T-helper 17 cell (primary cell): ENCODE results near the gene MIA3. TPM values are rescaled to one million over a fixed set of nuclear protein-coding genes. Genes with fewer than 3 reads are reported as not detected.
A peak's percentile ranks its signal among the peaks of the same experiment; 100 is the strongest.
"Not testable (repeated sequence)": the region's sequence is repeated elsewhere in the genome, so short reads cannot be mapped to it uniquely, and the experiment has no call there.

Experiments used
- ATAC-seq: fragments of 150-1000 bp; cut with Tn5 transposase; 2 replicates; pipeline ENCODE4 v1.10.0; 2021; ENCODE audit warnings: mild to moderate bottlenecking, moderate library complexity
- DNase-seq, 3 donors: peaks; one replicate each; pipeline versions ENCODE4 v3.0.0 to v3.0.0-alpha.2; 2020 to 2021
- H3K9me3 ChIP-seq: one replicate; pipeline ENCODE4 v1.7.0; 2013; ENCODE audit warnings: low read length, mild to moderate bottlenecking; ENCODE audit not compliant: control insufficient read depth, poor library complexity, severe bottlenecking
- H3K27ac Mint-ChIP-seq: one replicate; pipeline ENCODE4 v1.8.0; 2022; ENCODE audit warnings: mild to moderate bottlenecking, moderate library complexity, mixed read lengths
- H3K27me3 Mint-ChIP-seq: one replicate; pipeline ENCODE4 v1.8.0; 2022; ENCODE audit warnings: mixed read lengths
- H3K36me3 Mint-ChIP-seq: one replicate; pipeline ENCODE4 v1.8.0; 2022; ENCODE audit warnings: low read depth, mixed read lengths
- H3K4me1 Mint-ChIP-seq: one replicate; pipeline ENCODE4 v1.8.0; 2022; ENCODE audit warnings: mild to moderate bottlenecking, mixed read lengths
- H3K4me3 Mint-ChIP-seq: one replicate; pipeline ENCODE4 v1.8.0; 2022; ENCODE audit warnings: mild to moderate bottlenecking, moderate library complexity, mixed read lengths
- total RNA-seq, 4 donors: library from RNA in 2 of 4; stranded (reverse) in 2 of 4; gene quantifications; one replicate each; pipeline ENCODE4 v1.2.3 and lab custom pipeline; 2022 to 2026

MIA3 gene
- total RNA-seq, 2 donors from 2014 or later: 83.2 to 102 TPM

DNA sequence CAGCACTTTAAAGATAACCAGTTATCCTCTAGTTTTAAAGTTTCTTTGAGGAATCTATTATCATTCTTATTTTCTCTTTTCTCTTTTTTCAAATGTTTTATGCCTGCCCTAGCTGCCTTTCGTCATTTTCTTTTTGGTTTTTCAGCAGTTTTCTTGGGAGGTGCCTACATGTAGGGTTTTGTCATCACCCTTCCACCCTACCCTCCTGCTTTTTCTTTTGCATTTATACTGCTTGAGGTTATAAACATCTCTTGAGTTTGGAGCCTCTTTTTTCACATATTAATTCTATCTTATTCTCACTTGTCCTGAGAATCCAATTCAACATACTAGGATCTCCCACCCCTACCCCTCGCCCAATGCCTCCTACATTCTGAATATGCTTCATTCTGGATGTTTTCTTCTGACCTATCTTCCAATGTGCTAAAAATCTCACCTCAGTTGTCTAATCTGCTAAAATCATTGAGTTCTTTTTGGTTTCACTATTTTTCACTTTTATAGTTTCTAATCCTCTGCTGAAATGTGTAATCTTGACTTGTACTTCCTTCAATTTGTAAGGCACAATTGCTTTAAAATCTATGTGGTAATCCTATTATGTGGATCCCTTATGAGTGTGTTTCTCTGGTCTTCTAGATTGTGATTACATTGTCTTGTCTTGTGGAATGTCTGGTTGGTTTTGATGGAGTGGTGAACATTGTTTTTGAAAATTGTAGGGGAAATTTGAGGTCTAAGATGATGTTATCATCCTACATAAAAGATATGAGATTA, 38.7 kb downstream of the MIA3 start:
- peaks cover 47% of the 10 kb centered on the region for H3K4me1 Mint-ChIP-seq
- ATAC-seq: no peak
- H3K27me3 Mint-ChIP-seq: no peaks in the 10 kb centered on the region
- DNase-seq: no peak
- peak overlapping the region; percentile 98 for H3K27ac Mint-ChIP-seq
- no peaks in the 10 kb centered on the region for H3K9me3 ChIP-seq
- H3K36me3 Mint-ChIP-seq: peaks cover 21% of the 10 kb centered on the region
- H3K4me3 Mint-ChIP-seq: peak overlapping the region; percentile 68

- H3K9me3 ChIP-seq: no peaks in the 10 kb centered on the region
- Mint-ChIP-seq H3K4me3 (no peak overlapping the region), H3K27me3 (no peaks in the 10 kb centered on the region), H3K4me1 (peaks cover 39% of the 10 kb centered on the region), H3K36me3 (peaks cover 19% of the 10 kb centered on the region), H3K27ac (peak overlapping the region; percentile 98)
- DNase-seq (no peak), ATAC-seq (no peak)
Observed at GRCh38 chr1:222657899-222658298, 40.0 kb downstream of the MIA3 start.

DNA sequence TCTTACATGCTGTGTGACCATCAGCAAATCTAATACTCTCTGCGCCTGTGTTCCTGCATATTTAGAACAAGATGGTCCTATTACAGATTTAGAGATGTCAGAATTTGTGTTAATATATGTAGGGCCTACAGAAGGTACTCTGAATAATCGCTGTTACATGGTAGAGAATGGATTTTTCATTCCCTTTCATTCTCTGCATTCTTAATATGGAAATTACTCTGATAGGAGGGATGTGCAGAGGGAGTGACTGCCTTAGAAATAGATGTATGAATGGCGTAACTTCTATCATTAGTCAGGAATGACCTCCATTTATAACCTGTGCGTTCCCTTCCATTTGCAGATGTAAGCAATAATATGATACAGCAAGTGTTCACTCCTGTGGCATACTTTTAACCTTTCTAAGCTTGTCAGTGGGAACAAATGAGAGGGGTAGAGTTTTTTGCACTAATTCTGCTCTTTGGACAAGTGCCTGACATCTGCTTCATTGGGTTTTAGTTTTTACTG, 45.6 kb downstream of the MIA3 start:
- DNase-seq: no peak
- ATAC-seq: no peak
- H3K4me3 Mint-ChIP-seq: no peak overlapping the region
- peaks cover 2% of the 10 kb centered on the region for H3K4me1 Mint-ChIP-seq
- H3K27me3 Mint-ChIP-seq: no peaks in the 10 kb centered on the region
- no peaks in the 10 kb centered on the region for H3K9me3 ChIP-seq
- H3K27ac Mint-ChIP-seq: peak overlapping the region; percentile 83
- peaks cover 11% of the 10 kb centered on the region for H3K36me3 Mint-ChIP-seq

DNA sequence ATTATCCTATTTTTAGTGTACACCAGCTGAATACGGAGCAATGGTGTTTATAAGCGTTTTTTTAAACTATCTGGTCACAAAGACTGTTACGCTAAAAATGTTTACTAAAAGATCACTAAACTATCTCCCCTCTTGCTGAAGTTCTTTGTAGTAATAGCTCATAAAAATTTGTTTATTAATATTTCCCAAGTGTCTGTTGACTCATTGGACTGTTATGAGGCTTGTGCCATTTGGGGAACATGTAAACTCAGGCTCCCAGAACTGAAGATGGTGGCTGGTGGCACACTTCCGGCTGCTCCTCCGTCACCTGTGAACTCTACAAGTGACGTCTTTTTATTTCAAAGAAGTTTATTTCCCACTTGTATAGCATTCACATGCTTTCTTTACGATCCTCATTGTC, 48.1 kb downstream of the MIA3 start:
- H3K9me3 ChIP-seq: no peaks in the 10 kb centered on the region
- ATAC-seq: no peak
- Mint-ChIP-seq H3K27ac (peak overlapping the region; percentile 41), H3K36me3 (peaks cover 7% of the 10 kb centered on the region), H3K27me3 (no peaks in the 10 kb centered on the region), H3K4me1 (peaks cover 5% of the 10 kb centered on the region), H3K4me3 (no peak overlapping the region)
- DNase-seq: no peak

DNA sequence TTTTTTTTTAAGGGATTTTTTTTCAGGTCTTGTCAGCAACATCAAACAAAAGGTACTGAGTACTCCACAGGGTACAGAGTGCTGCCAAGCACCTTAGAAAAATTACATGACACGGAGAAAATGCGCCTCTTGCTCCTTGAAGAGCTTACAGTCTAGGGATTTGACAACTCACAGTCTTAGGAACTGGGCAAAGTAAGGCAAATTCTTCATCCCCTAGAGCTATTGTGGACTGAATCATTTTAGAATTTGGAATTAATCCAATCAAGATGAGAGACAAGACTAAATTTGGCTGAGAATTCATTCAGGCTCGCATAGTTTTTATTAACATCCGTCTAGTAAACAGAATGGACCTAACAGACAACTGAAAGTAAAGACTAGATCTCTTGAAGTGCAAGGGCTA, 50.3 kb downstream of the MIA3 start:
- not testable (repeated sequence) for H3K27me3 Mint-ChIP-seq, H3K4me1 Mint-ChIP-seq, H3K9me3 ChIP-seq, DNase-seq, H3K36me3 Mint-ChIP-seq, ATAC-seq, H3K4me3 Mint-ChIP-seq, H3K27ac Mint-ChIP-seq

DNA sequence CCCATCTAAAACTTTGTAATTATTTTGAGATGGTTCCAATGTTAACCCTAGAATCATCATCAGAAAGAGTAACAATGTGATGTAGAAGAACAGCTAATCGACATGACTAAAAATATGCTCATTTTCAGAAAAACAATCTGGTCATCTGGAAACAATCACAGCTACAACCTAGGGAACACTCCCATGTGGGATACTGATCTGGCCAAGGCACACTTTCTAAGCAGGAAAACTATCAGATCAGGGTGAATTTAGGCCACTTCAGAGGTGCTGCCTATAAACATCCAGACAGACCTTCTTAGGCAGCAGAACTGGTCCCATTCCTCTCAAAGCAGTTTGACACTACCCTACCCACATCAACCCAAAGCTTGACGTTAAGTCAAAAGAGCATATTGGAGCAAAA, 51.2 kb downstream of the MIA3 start:
- H3K4me3 Mint-ChIP-seq, ATAC-seq: not testable (repeated sequence)

DNA sequence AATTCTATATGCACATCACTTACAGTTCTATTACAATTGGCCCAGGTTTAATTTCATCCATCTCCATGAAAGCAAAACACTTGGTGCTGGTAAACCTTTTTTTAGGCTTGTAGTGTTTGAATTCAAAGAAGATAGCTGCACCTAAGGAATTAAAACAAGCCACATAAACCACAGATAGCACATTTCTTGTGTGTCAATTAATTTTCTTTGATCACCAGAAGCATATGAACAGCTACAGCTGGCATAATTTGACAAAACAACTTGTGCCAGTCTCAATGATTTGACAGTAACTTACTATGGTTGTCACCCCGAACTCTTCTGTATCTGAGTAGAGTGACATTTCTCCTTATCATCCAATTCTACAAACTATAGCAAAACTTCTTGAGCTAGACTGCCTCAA, 52.2 kb downstream of the MIA3 start:
- H3K4me1 Mint-ChIP-seq: peaks cover 7% of the 10 kb centered on the region
- no peak overlapping the region for H3K4me3 Mint-ChIP-seq
- no peaks in the 10 kb centered on the region for H3K9me3 ChIP-seq
- peaks cover 2% of the 10 kb centered on the region for H3K36me3 Mint-ChIP-seq
- peak overlapping the region; percentile 87 for H3K27ac Mint-ChIP-seq
- no peak for DNase-seq
- no peaks in the 10 kb centered on the region for H3K27me3 Mint-ChIP-seq
- no peak for ATAC-seq

More for the DNA sequence above, 51.2 kb downstream of the MIA3 start:
- H3K36me3 Mint-ChIP-seq, H3K4me1 Mint-ChIP-seq, H3K27me3 Mint-ChIP-seq, H3K9me3 ChIP-seq, DNase-seq, H3K27ac Mint-ChIP-seq: not testable (repeated sequence)

DNA sequence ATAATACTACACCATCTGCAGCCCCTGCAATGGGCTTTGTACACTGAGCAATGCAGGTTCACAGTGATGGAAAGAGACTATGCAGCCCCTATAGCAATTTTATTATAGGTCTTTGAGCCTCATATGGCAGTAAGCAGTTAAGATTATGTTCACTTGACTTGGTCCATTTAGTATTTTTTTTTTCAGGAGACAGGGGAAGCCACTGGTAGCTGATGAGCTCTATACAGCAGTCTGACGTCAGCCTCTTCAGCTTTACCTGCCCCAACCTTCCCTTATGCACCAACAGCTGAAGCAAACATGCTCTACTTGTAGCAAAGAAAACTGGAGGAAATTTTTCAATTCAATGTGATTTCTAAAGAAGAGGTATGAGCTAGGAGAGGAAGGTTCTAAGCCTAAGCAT, 62.2 kb downstream of the MIA3 start:
- Mint-ChIP-seq H3K4me3 (no peak overlapping the region), H3K27ac (peak overlapping the region; percentile 63), H3K27me3 (no peaks in the 10 kb centered on the region), H3K4me1 (peaks cover 6% of the 10 kb centered on the region), H3K36me3 (no peaks in the 10 kb centered on the region)
- ATAC-seq (no peak), DNase-seq (no peak)
- H3K9me3 ChIP-seq: no peaks in the 10 kb centered on the region

- peaks cover 16% of the 10 kb centered on the region for H3K4me1 Mint-ChIP-seq
- DNase-seq (no peak), ATAC-seq (no peak)
- no peaks in the 10 kb centered on the region for H3K27me3 Mint-ChIP-seq
- peak overlapping the region; percentile 66 for H3K27ac Mint-ChIP-seq
- H3K4me3 Mint-ChIP-seq: no peak overlapping the region
- H3K9me3 ChIP-seq: no peaks in the 10 kb centered on the region
- H3K36me3 Mint-ChIP-seq: peaks cover 8% of the 10 kb centered on the region
Observed at GRCh38 chr1:222691016-222691415, 73.1 kb downstream of the MIA3 start.

DNA sequence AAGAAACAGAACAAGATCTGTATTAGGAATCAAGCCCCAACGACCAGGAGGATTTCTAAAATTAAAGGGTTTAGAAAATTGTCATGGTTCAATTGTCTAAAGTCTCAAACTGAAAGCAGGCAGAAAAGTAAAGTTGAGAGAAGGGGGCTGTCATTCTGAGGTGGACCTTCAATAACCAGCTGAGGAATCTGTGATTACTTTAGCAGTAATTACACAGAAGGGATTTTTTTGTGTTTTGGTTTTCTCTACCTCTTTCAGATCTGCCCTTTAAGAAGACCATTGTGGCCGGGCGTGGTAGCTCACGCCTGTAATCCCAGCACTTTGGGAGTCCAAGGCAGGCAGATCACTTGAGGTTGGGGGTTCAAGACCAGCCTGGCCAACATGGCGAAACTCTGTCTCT, 77.0 kb downstream of the MIA3 start:
- Mint-ChIP-seq H3K27me3 (no peaks in the 10 kb centered on the region), H3K27ac (no peak overlapping the region), H3K36me3 (peaks cover 5% of the 10 kb centered on the region), H3K4me3 (no peak overlapping the region), H3K4me1 (peaks cover 21% of the 10 kb centered on the region)
- H3K9me3 ChIP-seq: no peaks in the 10 kb centered on the region
- no peak for ATAC-seq
- no peak for DNase-seq

- H3K36me3 Mint-ChIP-seq: peaks cover 3% of the 10 kb centered on the region
- no peaks in the 10 kb centered on the region for H3K27me3 Mint-ChIP-seq
- H3K9me3 ChIP-seq: no peaks in the 10 kb centered on the region
- peaks cover 18% of the 10 kb centered on the region for H3K4me1 Mint-ChIP-seq
- no peak overlapping the region for H3K27ac Mint-ChIP-seq
- DNase-seq (no peak), ATAC-seq (no peak)
- H3K4me3 Mint-ChIP-seq: no peak overlapping the region
Observed at GRCh38 chr1:222696741-222697140, 78.8 kb downstream of the MIA3 start.

DNA sequence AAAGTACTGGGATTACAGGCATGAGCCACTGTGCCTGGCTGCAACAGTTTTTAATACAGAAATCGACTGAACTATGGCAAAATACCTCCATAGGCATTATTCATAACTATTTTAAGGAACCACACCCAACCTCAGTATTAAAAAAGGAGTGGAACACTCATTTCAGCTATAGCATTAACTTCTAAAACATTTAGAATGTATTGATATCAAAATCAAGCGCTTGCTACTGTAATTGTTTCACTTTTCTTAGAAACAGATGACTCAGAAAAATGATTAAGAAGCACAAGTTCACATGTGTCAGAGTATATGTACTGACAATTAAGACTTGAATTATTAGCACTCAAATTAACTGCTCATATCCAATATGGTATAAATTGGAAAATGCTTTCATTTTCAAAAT, 79.3 kb downstream of the MIA3 start:
- Mint-ChIP-seq H3K27ac (peak overlapping the region; percentile 59), H3K27me3 (no peaks in the 10 kb centered on the region), H3K4me3 (no peak overlapping the region), H3K36me3 (peaks cover 3% of the 10 kb centered on the region), H3K4me1 (peaks cover 18% of the 10 kb centered on the region)
- DNase-seq (no peak), ATAC-seq (no peak)
- no peaks in the 10 kb centered on the region for H3K9me3 ChIP-seq

DNA sequence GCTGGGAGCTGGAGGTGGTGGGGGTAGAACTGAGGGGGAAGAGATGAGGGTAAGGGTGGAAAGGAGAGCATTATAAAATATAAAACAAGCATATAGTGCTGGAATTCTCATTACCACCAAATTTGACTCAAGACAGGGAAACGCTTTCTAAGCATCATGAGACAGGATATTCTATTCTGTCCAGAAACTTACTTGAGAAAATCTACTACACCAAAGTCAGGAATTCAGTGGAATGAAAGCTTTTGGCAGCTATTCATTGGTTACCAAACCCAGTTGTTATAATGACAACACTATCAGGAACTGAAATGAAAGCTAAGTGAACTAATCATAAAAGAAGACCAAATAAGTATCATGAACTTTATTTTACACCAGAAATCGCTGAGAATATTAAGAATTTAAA, 79.9 kb downstream of the MIA3 start:
- ATAC-seq (no peak), DNase-seq (no peak)
- Mint-ChIP-seq H3K36me3 (peaks cover 4% of the 10 kb centered on the region), H3K4me3 (no peak overlapping the region), H3K27me3 (no peaks in the 10 kb centered on the region), H3K4me1 (peaks cover 17% of the 10 kb centered on the region), H3K27ac (peak overlapping the region; percentile 59)
- H3K9me3 ChIP-seq: no peaks in the 10 kb centered on the region

DNA sequence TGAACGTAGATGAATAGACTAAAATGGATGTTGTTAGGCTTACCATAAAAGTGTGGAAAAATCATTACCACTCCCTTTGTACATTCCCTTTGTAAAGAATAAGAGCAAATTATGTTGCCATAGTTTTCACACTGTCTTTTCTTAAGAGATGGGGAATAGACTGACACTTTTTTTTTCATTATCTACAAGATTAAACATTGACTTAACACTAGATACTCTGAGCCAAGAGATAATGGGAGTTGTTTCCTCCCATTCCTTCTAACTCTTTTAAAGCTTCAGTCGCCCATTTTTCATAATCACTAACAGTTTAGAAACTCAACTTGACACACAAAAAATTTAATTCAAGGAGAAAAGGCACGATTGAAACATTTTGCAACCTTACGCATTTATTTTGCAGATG, 84.3 kb downstream of the MIA3 start:
- no peak overlapping the region for H3K27ac Mint-ChIP-seq

More for the DNA sequence above, 84.3 kb downstream of the MIA3 start:
- peaks cover 25% of the 10 kb centered on the region for H3K4me1 Mint-ChIP-seq
- no peak overlapping the region for H3K4me3 Mint-ChIP-seq
- H3K36me3 Mint-ChIP-seq: peaks cover 4% of the 10 kb centered on the region
- no peaks in the 10 kb centered on the region for H3K9me3 ChIP-seq
- H3K27me3 Mint-ChIP-seq: no peaks in the 10 kb centered on the region
- DNase-seq: no peak
- no peak for ATAC-seq
